ENCODE data around the gene LRGUK.
"Not testable (repeated sequence)": the region's sequence is repeated elsewhere in the genome, so short reads cannot be mapped to it uniquely, and the experiment has no call there.

Gene LRGUK

DNA sequence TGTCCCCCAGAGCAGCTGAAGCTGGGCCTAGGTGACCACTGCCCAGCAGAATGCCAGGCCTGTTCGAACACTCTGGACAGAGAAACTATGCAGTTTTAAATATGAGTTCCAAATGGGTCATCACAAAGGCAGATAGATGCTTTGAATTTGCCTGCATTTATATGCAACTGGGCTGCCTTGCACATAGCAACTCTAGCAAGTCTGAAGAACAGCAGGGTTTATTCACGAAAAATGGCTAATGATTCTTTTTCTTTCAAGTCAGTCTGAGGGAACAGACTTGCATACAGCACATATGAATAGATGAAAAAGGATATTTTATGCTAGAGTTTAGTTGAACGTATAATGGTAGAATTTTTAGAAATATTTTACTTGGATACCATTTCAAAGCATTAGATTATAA is 121.1 kb downstream of the LRGUK start:
- no peak for DNase-seq

DNA sequence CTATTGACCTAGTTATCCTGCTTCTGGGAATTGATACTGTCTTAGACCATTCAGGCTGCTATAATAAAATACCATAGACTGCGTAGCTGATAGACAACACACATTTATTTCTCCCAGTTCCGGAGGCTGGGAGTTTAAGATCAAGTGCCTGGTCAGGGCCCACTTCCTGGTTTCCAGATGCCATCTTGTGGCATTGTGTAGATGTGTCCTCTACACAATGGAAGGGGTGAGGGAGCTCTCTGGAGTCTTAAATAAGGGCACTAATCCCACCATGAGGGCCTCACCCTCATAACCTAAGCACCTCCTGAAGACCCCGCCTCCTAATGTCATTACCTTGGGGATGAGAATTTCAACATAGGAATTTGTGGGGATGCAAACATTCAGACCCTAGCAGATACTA is 127.2 kb downstream of the LRGUK start:
- no peak for DNase-seq

DNA sequence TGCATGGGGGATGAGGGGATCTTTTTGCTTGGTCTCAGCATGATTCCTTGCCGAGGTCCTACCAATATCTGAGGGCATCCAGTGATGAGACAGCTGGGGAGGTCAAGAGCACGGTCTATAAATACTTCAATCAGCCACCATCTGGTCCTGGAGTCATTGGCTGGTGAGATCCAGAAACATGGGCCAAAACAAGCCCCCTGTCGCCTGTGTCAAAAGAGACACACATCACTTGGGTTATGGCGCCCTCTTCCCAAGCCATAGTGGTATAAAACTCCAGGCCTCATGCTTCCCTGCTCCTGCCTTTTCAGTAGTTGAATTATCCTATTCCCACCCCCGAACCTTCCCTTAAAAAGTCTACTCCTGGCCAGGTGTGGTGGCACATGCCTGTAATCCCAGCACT is 128.7 kb downstream of the LRGUK start:
- DNase-seq: no peak

DNA sequence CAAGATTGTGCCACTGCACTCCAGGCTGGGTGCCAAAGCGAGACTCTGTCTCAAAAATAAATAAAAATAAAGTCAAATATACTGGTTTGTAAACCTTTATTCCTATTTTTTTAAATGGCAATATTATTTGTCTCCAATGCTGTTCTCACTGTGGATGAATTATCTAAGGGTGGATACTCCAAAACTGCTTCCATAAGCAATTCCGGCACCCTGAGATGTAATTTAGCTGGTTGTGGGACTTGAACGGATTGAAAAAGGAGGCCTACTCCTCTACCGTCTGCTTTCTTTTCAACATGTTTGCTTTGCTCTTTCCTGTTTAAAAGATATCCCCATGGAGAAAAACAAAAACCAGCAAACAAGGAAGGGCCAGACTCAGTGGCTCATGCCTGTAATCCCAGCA is 135.2 kb downstream of the LRGUK start:
- no peak for DNase-seq

DNA sequence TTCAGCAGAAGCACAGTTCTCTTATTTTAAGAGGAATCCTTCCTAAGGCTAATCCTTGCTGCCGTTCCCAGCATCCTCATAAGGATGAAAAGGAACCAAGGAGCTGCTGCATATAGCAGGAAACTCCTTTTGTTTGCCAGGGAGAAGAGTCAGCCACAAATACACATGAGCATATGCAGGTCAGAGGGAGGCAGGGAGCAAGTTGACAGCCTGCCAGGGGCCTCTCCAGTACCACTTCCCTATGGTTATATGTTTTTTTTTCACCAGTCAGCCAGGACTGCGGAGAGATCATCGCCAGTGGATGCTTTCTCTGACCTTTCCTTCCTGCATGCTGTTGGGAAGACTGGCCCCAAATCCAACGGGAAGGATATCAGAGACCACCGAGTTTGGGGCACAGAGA is 149.8 kb downstream of the LRGUK start:
- no peak for DNase-seq

- no peak for DNase-seq
These were observed 151.5 kb downstream of the LRGUK start for GRCh38 chr7:134278502-134279153.

- no peak for DNase-seq
These were observed 152.2 kb downstream of the LRGUK start for GRCh38 chr7:134279336-134279735.

DNA sequence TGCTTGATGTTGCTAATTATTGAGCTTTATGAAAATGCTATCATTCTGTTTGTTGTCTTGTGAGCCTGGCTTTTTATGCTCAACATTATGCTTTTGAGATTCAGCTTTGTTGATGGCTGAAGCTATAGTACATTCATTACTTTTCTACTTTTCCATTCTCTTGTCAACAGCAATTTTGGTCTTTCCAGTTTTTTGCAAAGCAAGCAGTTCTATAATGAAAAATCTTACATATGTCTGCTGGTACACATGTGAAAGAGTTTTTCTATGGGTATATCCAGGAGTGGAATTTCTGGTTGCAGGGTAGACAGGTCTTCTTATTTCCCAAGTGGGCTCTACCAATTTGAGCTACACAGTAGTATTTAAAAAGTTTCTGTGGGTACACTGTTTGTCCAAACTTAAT is 152.8 kb downstream of the LRGUK start:
- no peak for DNase-seq

DNA sequence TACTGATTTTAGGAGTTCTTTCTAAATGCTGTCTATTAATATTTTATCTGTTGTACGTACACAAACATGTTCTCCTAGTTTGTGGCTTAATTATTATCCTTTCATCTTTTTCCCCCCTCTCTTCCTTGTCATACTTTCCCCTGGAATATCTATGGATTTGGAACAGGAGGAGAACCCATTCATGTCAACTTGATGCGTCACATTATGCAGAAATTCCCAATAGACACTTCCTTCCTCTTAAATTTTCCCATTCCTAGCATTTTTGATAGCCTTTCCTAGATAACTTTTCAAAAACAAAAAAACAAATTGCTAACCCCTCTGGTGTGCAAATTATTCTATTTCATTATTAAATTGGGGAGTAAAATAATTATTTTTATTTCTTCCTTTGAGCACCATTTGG is 153.4 kb downstream of the LRGUK start:
- no peak for DNase-seq

GRCh38 chr7:134284011-134284410 is 156.9 kb downstream of the LRGUK start:
- DNase-seq: no peak

- no peak for DNase-seq
These were observed 157.8 kb downstream of the LRGUK start for GRCh38 chr7:134284952-134285351.

DNA sequence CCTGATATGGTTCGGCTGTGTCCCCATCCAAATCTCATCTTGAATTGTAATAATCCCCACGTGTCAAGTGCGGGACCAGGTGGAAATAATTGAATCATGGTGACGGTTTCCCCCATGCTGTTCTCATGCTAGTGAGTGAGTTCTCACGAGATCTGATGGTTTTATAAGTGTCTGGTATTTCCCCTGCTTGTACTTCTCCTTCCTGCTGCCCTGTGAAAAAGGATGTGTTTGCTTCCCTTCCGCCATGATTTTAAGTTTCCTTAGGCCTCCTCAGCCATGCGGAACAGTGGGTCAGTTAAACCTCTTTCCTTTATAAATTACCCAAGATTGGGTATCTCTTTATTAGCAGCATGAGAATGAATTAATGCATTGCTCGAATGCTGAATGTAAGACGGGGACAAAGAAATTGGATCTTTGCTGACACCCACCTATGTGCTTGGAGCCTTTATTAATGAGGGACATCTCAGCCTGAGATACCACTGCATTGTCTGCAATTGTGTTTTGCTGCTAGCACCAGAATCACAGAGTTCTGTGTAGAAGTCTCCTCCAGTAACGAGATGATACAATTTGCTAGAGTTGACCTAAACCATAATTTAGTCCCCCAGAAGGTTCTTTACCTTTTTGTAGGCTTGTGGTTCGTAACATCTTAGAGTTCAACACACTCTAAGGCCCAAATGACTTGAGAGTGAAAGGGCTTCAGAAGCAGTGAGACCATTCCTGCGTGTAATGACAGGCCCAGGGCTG is 160.9 kb downstream of the LRGUK start:
- DNase-seq: no peak

- no peak for DNase-seq
These were observed 162.3 kb downstream of the LRGUK start for GRCh38 chr7:134289423-134289822.

GRCh38 chr7:134289841-134290240 is 162.7 kb downstream of the LRGUK start:
- no peak for DNase-seq

DNA sequence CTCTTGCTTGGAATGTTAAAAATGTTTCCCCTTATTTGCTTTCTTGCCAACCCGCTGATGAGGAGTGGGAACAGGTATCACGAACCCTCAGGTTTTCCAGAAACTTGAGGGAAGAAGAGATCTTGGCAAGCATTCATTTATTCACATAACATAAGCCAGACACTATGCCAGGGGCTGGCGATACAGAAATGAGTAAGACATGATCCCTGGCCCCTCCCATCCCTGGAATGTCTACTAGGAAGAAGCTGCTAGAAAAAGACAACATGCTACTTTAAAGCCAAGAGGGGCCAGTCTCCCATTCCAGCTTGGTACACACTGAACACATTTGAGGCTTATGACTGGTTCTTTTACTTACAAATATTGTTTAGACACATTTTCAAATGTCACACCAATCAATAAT is 163.1 kb downstream of the LRGUK start:
- DNase-seq: no peak

- no peak for DNase-seq
These were observed 166.0 kb downstream of the LRGUK start for GRCh38 chr7:134293002-134293740.

DNA sequence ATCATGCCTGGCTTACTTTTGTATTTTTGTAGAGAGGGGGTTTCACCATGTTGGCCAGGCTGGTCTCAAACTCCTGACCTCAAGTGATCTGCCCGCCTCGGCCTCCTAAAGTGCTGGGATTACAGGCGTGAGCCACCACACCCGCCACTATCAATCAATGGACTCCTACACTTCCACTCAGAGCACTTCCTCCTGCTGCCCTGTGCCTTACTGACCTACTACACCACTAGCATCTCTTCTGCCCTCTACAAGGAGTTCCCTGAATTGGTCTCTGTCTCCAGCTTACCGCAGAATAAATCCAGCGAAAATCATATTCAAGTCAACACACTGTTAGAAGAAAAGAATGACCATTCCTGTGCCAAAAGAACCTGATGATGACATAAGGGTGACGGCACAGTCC is 168.8 kb downstream of the LRGUK start:
- DNase-seq: not testable (repeated sequence)

- DNase-seq: no peak
These were observed 170.3 kb downstream of the LRGUK start for GRCh38 chr7:134297489-134297888.

DNA sequence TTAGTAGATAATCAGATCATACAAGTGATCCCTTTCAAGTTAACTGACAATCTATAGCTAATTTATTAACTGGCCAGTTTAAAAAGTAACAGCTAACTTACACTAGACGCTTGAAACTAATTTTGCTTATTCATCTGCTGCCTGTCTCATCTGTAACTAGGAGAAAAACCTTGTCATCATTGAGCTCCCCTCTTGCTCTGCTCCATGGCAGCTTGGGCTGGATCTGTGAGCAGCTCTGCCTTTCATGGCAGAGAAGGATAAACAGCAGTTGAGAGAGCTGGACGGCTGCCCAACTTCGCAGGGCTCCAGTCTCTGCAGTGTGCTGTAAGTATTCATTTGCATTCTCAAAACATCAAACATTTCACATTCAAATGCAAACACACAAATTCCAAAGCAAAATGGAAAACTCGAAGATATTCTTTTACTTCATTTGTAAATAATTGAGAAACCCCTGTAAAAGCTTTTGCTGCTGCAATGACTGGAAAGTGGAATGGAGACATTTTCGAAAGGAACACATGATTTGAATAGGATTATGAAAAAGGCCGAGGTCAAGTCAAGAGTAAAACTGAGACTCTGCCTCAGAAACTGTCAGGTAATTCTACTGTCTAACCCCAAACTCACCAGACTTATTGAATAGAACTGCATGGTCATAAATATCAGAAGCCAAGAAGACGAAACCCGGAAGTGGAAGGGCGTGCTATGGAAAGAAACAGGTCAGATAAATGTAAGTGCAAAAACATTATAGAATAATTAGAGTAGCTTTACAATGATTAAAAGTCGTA is 172.0 kb downstream of the LRGUK start:
- DNase-seq: no peak

GRCh38 chr7:134300988-134301387 is 173.8 kb downstream of the LRGUK start:
- no peak for DNase-seq

DNA sequence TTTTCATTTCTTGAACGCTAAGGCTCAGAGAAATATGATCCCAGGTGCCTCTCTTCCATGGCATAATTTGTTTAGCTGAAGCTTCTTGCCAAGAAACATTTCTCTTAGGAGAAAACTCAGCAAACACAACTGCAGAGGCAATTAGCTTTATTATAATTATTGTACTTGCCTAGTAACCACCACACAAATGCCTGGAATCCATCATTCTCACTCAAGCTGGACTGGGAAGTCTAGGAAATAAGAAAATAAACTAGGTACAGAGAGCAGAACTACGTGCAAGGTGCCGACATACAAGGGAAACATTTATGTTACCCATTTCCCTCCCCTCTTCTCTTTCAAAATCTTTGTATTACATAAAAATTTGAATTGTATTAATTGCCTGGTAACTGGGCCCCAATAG is 174.5 kb downstream of the LRGUK start:
- DNase-seq: no peak

- DNase-seq: no peak
These were observed 175.0 kb downstream of the LRGUK start for GRCh38 chr7:134302120-134302519.

GRCh38 chr7:134307320-134307719 is 180.2 kb downstream of the LRGUK start:
- DNase-seq: no peak

Data from activated CD4-positive, CD25-positive, alpha-beta regulatory T cell (primary cell).